ENCODE data around the gene NIPBL. TPM values are rescaled to one million over a fixed set of nuclear protein-coding genes. Genes with fewer than 3 reads are reported as not detected.

Gene NIPBL
- total RNA-seq, 1 experiment from 2014 or later, result 61.3 TPM

GRCh38 chr5:36935805-36936204 is 59.2 kb downstream of the NIPBL start:
- Histone ChIP-seq H4K91ac (ENCODE audit: insufficient read length, low read depth, low read length) (no peak overlapping the region), H3K4me1 (ENCODE audit: insufficient read depth, low read length) (no peaks in the 10 kb centered on the region), H3K56ac (ENCODE audit: insufficient read length, low read depth, low read length) (no peak overlapping the region), H3K23ac (ENCODE audit: insufficient read length, low read depth, low read length) (no peak overlapping the region), H3K9ac (ENCODE audit: extremely low read depth, insufficient read length, low read length) (no peak overlapping the region), H2BK15ac (ENCODE audit: low read depth, low read length) (no peak overlapping the region), H4K20me1 (ENCODE audit: control insufficient read depth, insufficient read depth, insufficient read length) (no peaks in the 10 kb centered on the region), H3K4me2 (ENCODE audit: insufficient read depth, insufficient read length, low read length) (no peak overlapping the region), H3K23me2 (ENCODE audit: insufficient read length, low read depth, low read length, poor library complexity, severe bottlenecking) (no peaks in the 10 kb centered on the region), H3K27me3 (ENCODE audit: insufficient read depth, low read length) (no peaks in the 10 kb centered on the region), H2BK120ac (ENCODE audit: low read depth, low read length, poor library complexity, severe bottlenecking) (no peak overlapping the region), H2BK20ac (ENCODE audit: low read depth, low read length, poor library complexity, severe bottlenecking) (no peak overlapping the region), H3K9me3 (ENCODE audit: control insufficient read depth, low read depth, low read length) (no peaks in the 10 kb centered on the region), H2BK5ac (ENCODE audit: insufficient read length, low read length) (no peak overlapping the region), H3K27ac (ENCODE audit: insufficient read length, low read depth, low read length) (no peak overlapping the region), H2BK12ac (ENCODE audit: insufficient read length, low read depth, low read length) (no peak overlapping the region), H4K5ac (ENCODE audit: insufficient read length, low read depth, low read length) (no peak overlapping the region), H2AK5ac (ENCODE audit: insufficient read length, low read length) (no peak overlapping the region), H3K79me1 (ENCODE audit: insufficient read depth, low read depth, low read length, poor library complexity, severe bottlenecking) (peaks cover 3% of the 10 kb centered on the region), H4K8ac (replicated peaks; ENCODE audit: insufficient read length, low read depth, low read length) (no peak overlapping the region), H3K79me2 (ENCODE audit: insufficient read depth, low read length) (peaks cover 13% of the 10 kb centered on the region; the same call in 1 of the 2 replicates), H3K4ac (ENCODE audit: low read depth, low read length) (no peak overlapping the region), H3K14ac (ENCODE audit: insufficient read depth, low read length) (no peak overlapping the region), H3K18ac (ENCODE audit: insufficient read length, low read depth, low read length) (no peak overlapping the region), H3T11ph (ENCODE audit: low read length) (no peak overlapping the region), H2AFZ (ENCODE audit: low read length) (no peak overlapping the region)
- DNase-seq, result no peak
- Mint-ChIP-seq H3K36me3 (ENCODE audit: insufficient read depth in 1 of 3, low read depth in 3 of 3) (no peaks in the 10 kb centered on the region; a peak in 1 of 7 replicates), H3K27ac (no peak overlapping the region), H3K4me1 (peaks cover 15 to 17% of the 10 kb centered on the region in 2 experiments), H3K4me3 (no peak overlapping the region), H3K27me3 (ENCODE audit: low read depth) (no peaks in the 10 kb centered on the region), H3K9me3 (no peaks in the 10 kb centered on the region)
- no CpG with 5 or more reads among the region's 1 CpG for WGBS (ENCODE audit: extremely low coverage, insufficient read length, low lambda C conversion rate)
- TF ChIP-seq CTCF (conservative IDR thresholded peaks at IDR 0.05), result no peak

Measured in H9 (cell line).